Measurements from ENCODE around the gene EXOSC7.

- TF ChIP-seq POLR2A (IDR thresholded peaks at IDR 0.05; ENCODE audit: low read depth, low read length) (no peak), CTCF (conservative IDR thresholded peaks at IDR 0.05; ENCODE audit: low read depth, low read length) (peak; percentile 54), SMC3 (IDR thresholded peaks at IDR 0.05; ENCODE audit: low read depth, low read length) (peak; percentile 46)
Measured at GRCh38 chr3:45043728-45044299, 67.8 kb downstream of the EXOSC7 start.

Data from IMR-90 (cell line).